ENCODE data around the gene EPOP.

The EPOP gene

GRCh38 chr17:38674749-38675615, at the start of gene EPOP:
Gene EPOP (minus strand): TSS chr17:38674957. CDS start chr17:38674495, 462 bp downstream.
- ATAC-seq (peak; percentile 86), DNase-seq (peak; percentile 96)

GRCh38 chr17:38721802-38722201, 47.0 kb upstream of the EPOP start:
- DNase-seq = no peak
- no peak for ATAC-seq

- ATAC-seq (no peak), DNase-seq (no peak)
Measured at GRCh38 chr17:38720941-38721340, 46.2 kb upstream of the EPOP start.

GRCh38 chr17:38719943-38720641, 45.3 kb upstream of the EPOP start:
- ATAC-seq = no peak

GRCh38 chr17:38719289-38719942, 44.7 kb upstream of the EPOP start:
- DNase-seq (no peak), ATAC-seq (no peak)

More at GRCh38 chr17:38719943-38720641, 45.3 kb upstream of the EPOP start:
- DNase-seq = no peak

- no peak for DNase-seq
- no peak for ATAC-seq
Measured at GRCh38 chr17:38717139-38717745, 42.5 kb upstream of the EPOP start.

- DNase-seq (no peak), ATAC-seq (no peak)
Measured at GRCh38 chr17:38716368-38717005, 41.7 kb upstream of the EPOP start.

GRCh38 chr17:38715216-38715943, 40.6 kb upstream of the EPOP start:
- DNase-seq (no peak), ATAC-seq (peak; percentile 21)

GRCh38 chr17:38713456-38714075, 38.8 kb upstream of the EPOP start:
- ATAC-seq = no peak
- no peak for DNase-seq

GRCh38 chr17:38712593-38712992, 37.8 kb upstream of the EPOP start:
- ATAC-seq (no peak), DNase-seq (no peak)

GRCh38 chr17:38711792-38712571, 37.2 kb upstream of the EPOP start:
- no peak for DNase-seq
- peak; percentile 26 for ATAC-seq

- no peak for DNase-seq
- ATAC-seq = no peak
Measured at GRCh38 chr17:38710985-38711384, 36.2 kb upstream of the EPOP start.

- ATAC-seq (no peak), DNase-seq (no peak)
Measured at GRCh38 chr17:38710604-38710962, 35.8 kb upstream of the EPOP start.

GRCh38 chr17:38709864-38710603, 35.3 kb upstream of the EPOP start:
- no peak for DNase-seq
- ATAC-seq = no peak

GRCh38 chr17:38709104-38709820, 34.5 kb upstream of the EPOP start:
- DNase-seq = no peak
- no peak for ATAC-seq

GRCh38 chr17:38707678-38708351, 33.1 kb upstream of the EPOP start:
- DNase-seq (no peak), ATAC-seq (no peak)

- DNase-seq = peak; percentile 47
- ATAC-seq = no peak
Measured at GRCh38 chr17:38706505-38707216, 31.9 kb upstream of the EPOP start.

Data from stimulated activated naive CD8-positive, alpha-beta T cell treated with anti-CD3 and anti-CD28 coated beads, Interleukin-15, Interleukin-2, amounts not matched to agents 100 U/mL and 50 U/mL, for 24 hours (primary cell).